GM12878 (cell line): Measurements from ENCODE around the gene PITRM1. TPM values are rescaled to one million over a fixed set of nuclear protein-coding genes. Genes with fewer than 3 reads are reported as not detected.

ENCODE experiments used
- ATAC-seq: fragments of 200-7000 bp; cut with Tn5 transposase; 3 replicates; pipeline ENCODE4 v1.9.1; 2020; ENCODE audit warnings: mild to moderate bottlenecking, moderate library complexity
- BruUV-seq: library from RNA; stranded (reverse); fragments of 400-500 nt; replicated peaks from 2 replicates; lab custom pipeline; 2021; lab: Mats Ljungman, UMichigan
- CTCF ChIA-PET: fragments of 300-600 bp; sonication (Branson Sonifier 250); formaldehyde crosslinking; extraction: SDS; loops from one replicate; lab custom pipeline; 2021; ENCODE audit warnings: inconsistent platforms; lab: Yijun Ruan, JAX
- POLR2A ChIA-PET: fragments of 350-600 bp; formaldehyde crosslinking; extraction: SDS; loops from one replicate; lab custom pipeline; 2021; ENCODE audit warnings: inconsistent platforms; lab: Charles Lee
- RAD21 ChIA-PET: fragments of 300-600 bp; sonication (Branson Sonifier 250); formaldehyde crosslinking; loops from one replicate; lab custom pipeline; 2023; ENCODE audit warnings: antibody characterized with exemption; ENCODE audit not compliant: unreplicated experiment; lab: Charles Lee
- SMC1A ChIA-PET: fragments of 300-600 bp; sonication (Branson Sonifier 250); formaldehyde crosslinking; loops from one replicate; lab custom pipeline; 2023; ENCODE audit not compliant: unreplicated experiment, uncharacterized antibody; lab: Charles Lee
- DNase-seq: peaks from one replicate; pipeline ENCODE4 v3.0.0-alpha.2; 2011; ENCODE audit warnings: low read depth, low spot score
- FAIRE-seq: peaks from 3 replicates; lab custom pipeline; 2011; peaks lifted over from hg19 to GRCh38; lab: Jason Lieb, UNC
- H2AFZ ChIP-seq: 2 replicates; pipeline ENCODE4 v1.6.0; 2011; ENCODE audit warnings: low read depth, low read length, control low read depth; ENCODE audit not compliant: control insufficient read depth
- H3K27ac ChIP-seq: 2 replicates; pipeline ENCODE4 v1.5.1; 2011; ENCODE audit warnings: control low read depth; ENCODE audit not compliant: control insufficient read depth, insufficient read depth
- H3K27me3 ChIP-seq, 2 experiments: replicated peaks in 1 of 2; 2 replicates each; pipeline versions ENCODE4 v1.6.0 to v1.6.1; 2011; ENCODE audit warnings: low read length in 1 of 2; ENCODE audit not compliant: control insufficient read depth in 2 of 2, insufficient read depth in 2 of 2
- H3K36me3 ChIP-seq, 2 experiments: 2 replicates each; pipeline ENCODE4 v1.5.1; 2011; ENCODE audit warnings: low read length in 1 of 2; ENCODE audit not compliant: control insufficient read depth in 2 of 2, insufficient read depth in 2 of 2
- H3K4me1 ChIP-seq: 2 replicates; pipeline ENCODE4 v1.6.1; 2011; ENCODE audit warnings: mild to moderate bottlenecking, low read length, moderate library complexity, mixed read lengths; ENCODE audit not compliant: control insufficient read depth, insufficient read depth
- H3K4me2 ChIP-seq: 2 replicates; pipeline ENCODE4 v1.6.0; 2011; ENCODE audit warnings: control low read depth; ENCODE audit not compliant: control insufficient read depth, insufficient read depth
- H3K4me3 ChIP-seq: fragments of 200-600 bp; sonication (generic); 2 replicates; pipeline ENCODE4 v1.5.1; 2016
- H3K79me2 ChIP-seq: 2 replicates; pipeline ENCODE4 v1.6.0; 2011; ENCODE audit warnings: low read length; ENCODE audit not compliant: control insufficient read depth, insufficient read depth
- H3K9ac ChIP-seq: 2 replicates; pipeline ENCODE4 v1.8.0; 2011; ENCODE audit warnings: low read length, control low read depth, mixed read lengths; ENCODE audit not compliant: control insufficient read depth, insufficient read depth
- H3K9me3 ChIP-seq: replicated peaks from 3 replicates; pipeline ENCODE4 v1.5.1; 2011; ENCODE audit warnings: mild to moderate bottlenecking, low read length; ENCODE audit not compliant: control insufficient read depth, insufficient read depth
- H4K20me1 ChIP-seq: 2 replicates; pipeline ENCODE4 v1.6.0; 2011; ENCODE audit not compliant: control insufficient read depth, insufficient read depth
- MYB ChIP-seq: fragments of 150-350 bp; IDR thresholded peaks from 2 replicates; pipeline ENCODE4 v1.6.1; 2014; ENCODE audit warnings: mild to moderate bottlenecking, low read depth, low read length, borderline replicate concordance
- POU2F2 ChIP-seq: IDR thresholded peaks from 3 replicates; pipeline ENCODE4 v1.6.1; 2011; ENCODE audit warnings: low read depth, mild to moderate bottlenecking, low read length, borderline replicate concordance
- SKIL ChIP-seq: fragments of 450-650 bp; IDR thresholded peaks from 2 replicates; pipeline ENCODE4 v1.6.1; 2017; ENCODE audit warnings: mild to moderate bottlenecking, low read depth, inconsistent platforms; ENCODE audit not compliant: poor library complexity, severe bottlenecking
- SP1 ChIP-seq: IDR thresholded peaks from one replicate; pipeline ENCODE4 v1.6.1; 2011; ENCODE audit warnings: low read depth, low read length
- USF1 ChIP-seq: IDR thresholded peaks from 2 replicates; pipeline ENCODE4 v1.6.1; 2011; ENCODE audit warnings: borderline replicate concordance, low read depth, mild to moderate bottlenecking, moderate library complexity, mixed read lengths, low read length; ENCODE audit not compliant: insufficient read depth; ENCODE audit errors: extremely low read length
- WGBS: methylation state at CpG from one replicate; pipeline ENCODE4 v1.1.6; 2016; ENCODE audit warnings: low lambda C conversion rate; ENCODE audit not compliant: insufficient replicate concordance, insufficient coverage; ENCODE audit errors: missing lambda C conversion rate; 5-methylcytosine and 5-hydroxymethylcytosine counted together
- in situ Hi-C: fragments of 300-500 bp; cut with MboI; formaldehyde crosslinking; loops from 9 replicates; pipeline ENCODE4 v1.14.3; 2018; ENCODE audit warnings: mixed read lengths
- intact Hi-C: fragments of 100-400 bp; cut with micrococcal nuclease; formaldehyde crosslinking; loops from one replicate; pipeline ENCODE4 v1.14.2; 2022; ENCODE audit not compliant: unreplicated experiment
- polyA plus RNA-seq, 11 experiments: library from polyadenylated mRNA; depleted of rRNA in 4 of 11; unstranded in 6 of 11; stranded (reverse) in 5 of 11; fragments of >200 nt; fragmentation: Nextera tagmentation in 4 of 11; fragmentation: Illumina TruSeq in 1 of 11; extraction: Ambion mirVana in 4 of 11; extraction: Trizol in 1 of 11; gene quantifications; 1 replicate in 1 of 11; 2 replicates in 10 of 11; pipeline versions ENCODE4 v1.2.1 to v1.2.3, GENCODE V29; 2011 to 2016; ENCODE audit warnings: inconsistent platforms in 2 of 11, missing spikeins in 2 of 11, low read depth in 1 of 11
- total RNA-seq, 4 experiments: library from RNA; depleted of rRNA in 3 of 4; stranded (reverse); fragments of >200 nt in 3 of 4; fragmentation: Illumina TruSeq in 1 of 4; extraction: Trizol in 1 of 4; gene quantifications; 2 replicates each; pipeline versions ENCODE4 v1.2.1 to v1.2.3, GENCODE V29; 2013 to 2021

The PITRM1 gene
- total and polyA plus RNA-seq, 10 of the 15 experiments (the other 5 are each of a cell fraction or from before 2014, with no cell fraction given): 15.5 to 53.0 (median 45.0) TPM

GRCh38 chr10:3166496-3167290 is 5.9 kb downstream of the PITRM1 start (continued):
- TF ChIP-seq MYB (no peak), SKIL (no peak), SP1 (no peak)

DNA sequence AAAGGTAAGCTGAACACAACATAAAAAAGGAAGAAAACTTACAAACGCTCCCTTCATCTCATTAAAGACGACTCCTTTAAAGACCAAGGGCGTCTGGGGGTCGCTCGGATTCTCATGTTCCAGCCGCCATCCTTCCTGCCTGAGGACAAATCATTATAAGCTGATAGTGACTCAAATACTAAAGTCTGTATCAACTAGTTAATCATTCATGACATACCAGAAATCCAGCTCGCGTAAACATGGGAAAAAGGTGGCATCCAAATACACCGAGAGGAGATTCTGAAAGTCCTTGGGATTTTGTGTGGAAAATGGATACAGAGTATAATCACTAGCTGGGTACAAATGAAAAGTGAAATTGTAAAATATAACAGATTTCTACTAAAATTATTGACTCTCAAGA is 7.4 kb downstream of the PITRM1 start:
- SMC1A ChIA-PET: interaction anchor here (1.0 kb wide), 1 partner anchor 12 kb away, joined by 3 read pairs; no protein-coding TSS in a partner anchor
- Histone ChIP-seq H3K79me2 (no peaks in the 10 kb centered on the region), H3K4me2 (no peak overlapping the region), H3K27ac (no peak overlapping the region), H4K20me1 (no peaks in the 10 kb centered on the region), H3K9ac (no peak overlapping the region), H3K9me3 (no peaks in the 10 kb centered on the region; the same call in 2 of the 3 replicates), H3K27me3 (no peaks in the 10 kb centered on the region), H3K4me3 (no peak overlapping the region), H2AFZ (no peak overlapping the region), H3K4me1 (peaks cover 5% of the 10 kb centered on the region), H3K36me3 (peaks cover 9 to 29% of the 10 kb centered on the region in 2 experiments)
- ATAC-seq: no peak
- intact Hi-C loops (no loop called here), in situ Hi-C loops (no loop called here)
- WGBS: 98% methylated on average over 9 of the region's 9 CpGs
- CTCF ChIA-PET: no interaction called here
- POLR2A ChIA-PET: interaction anchor here (0.7 kb wide), 1 partner anchor 94 kb away, joined by 3 read pairs; no protein-coding TSS in a partner anchor
- DNase-seq: no peak
- no peak for TF ChIP-seq USF1
- TF ChIP-seq POU2F2: no peak
- no TSS peak for BruUV-seq
- RAD21 ChIA-PET: no interaction called here
- no peak for FAIRE-seq
